Heart right ventricle (tissue), 16 donors: ENCODE measurements around the gene SNIP1. TPM values are rescaled to one million over a fixed set of nuclear protein-coding genes. Genes with fewer than 3 reads are reported as not detected.

Experiments
- ATAC-seq, 8 donors: fragments of 200-7000 bp; cut with Tn5 transposase; one replicate each; pipeline ENCODE4 v1.9.1; 2020; ENCODE audit warnings: mild to moderate bottlenecking in 8 of 8, moderate library complexity in 8 of 8, moderate number of reproducible peaks in 1 of 8
- DNase-seq, 2 donors: peaks; one replicate each; pipeline ENCODE4 v3.0.0-alpha.2; 2020
- H3K27ac ChIP-seq, 10 donors: fragments of 200-600 bp; sonication (generic) in 2 of 10; one replicate each; pipeline versions ENCODE4 v1.5.0 to v1.8.0; 2020 to 2022; ENCODE audit warnings: mild to moderate bottlenecking in 3 of 10
- H3K27me3 ChIP-seq, 7 donors: fragments of 200-600 bp; one replicate each; pipeline ENCODE4 v1.8.0; 2021 to 2022; ENCODE audit warnings: mild to moderate bottlenecking in 2 of 7
- H3K36me3 ChIP-seq, 9 donors: fragments of 200-600 bp; sonication (generic) in 1 of 9; one replicate each; pipeline versions ENCODE4 v1.5.0 to v1.8.0; 2020 to 2022; ENCODE audit warnings: mild to moderate bottlenecking in 2 of 9
- H3K4me1 ChIP-seq, 9 donors: fragments of 200-600 bp; sonication (generic) in 1 of 9; one replicate each; pipeline versions ENCODE4 v1.5.0 to v1.8.0; 2020 to 2022; ENCODE audit warnings: mild to moderate bottlenecking in 4 of 9
- H3K4me3 ChIP-seq, 10 donors: fragments of 200-600 bp; sonication (generic) in 2 of 10; one replicate each; pipeline versions ENCODE4 v1.5.0 to v1.8.0; 2020 to 2022; ENCODE audit warnings: mild to moderate bottlenecking in 7 of 10, moderate library complexity in 2 of 10
- H3K9me3 ChIP-seq, 11 donors: fragments of 200-600 bp in 10 of 11; sonication (generic) in 2 of 11; one replicate each; pipeline versions ENCODE4 v1.5.0 to v1.8.0; 2013 to 2022; ENCODE audit warnings: mild to moderate bottlenecking in 2 of 11, control low read depth in 1 of 11, moderate library complexity in 1 of 11
- CTCF ChIP-seq, 9 donors: fragments of 200-600 bp; sonication (generic) in 2 of 9; IDR thresholded peaks; one replicate each; pipeline versions ENCODE4 v1.5.0 to v1.8.0; 2021 to 2022; ENCODE audit warnings: antibody characterized with exemption in 9 of 9, mild to moderate bottlenecking in 5 of 9, moderate library complexity in 1 of 9
- WGBS, 2 donors: extraction: QIAGEN DNeasy Blood & Tissue Kit; methylation state at CpG; one replicate each; pipeline ENCODE4 v1.1.7; 2013; ENCODE audit warnings: inconsistent platforms in 1 of 2; 5-methylcytosine and 5-hydroxymethylcytosine counted together
- intact Hi-C, 10 donors: fragments of 100-400 bp; cut with DNase I; formaldehyde crosslinking; loops; one replicate each; pipeline versions ENCODE4 v1.11.1 to v1.14.2; 2022
- polyA plus RNA-seq, 2 donors: library from polyadenylated mRNA; stranded (reverse); fragments of 200-250 nt; gene quantifications; one replicate each; pipeline ENCODE4 v1.2.3, GENCODE V29; 2013
- total RNA-seq, 10 donors: library from RNA; stranded (reverse); fragmentation: NEBNext Ultra II Directional in 3 of 10; extraction: Animal tissue kit (Norgen Biotek cat#: 25700) in 3 of 10; gene quantifications; one replicate each; pipeline versions ENCODE4 v1.2.1 to v1.2.4, GENCODE V29; 2021 to 2023
- donor health status: Arrhythmogenic right ventricular cardiomyopathy.
- donor health status: ischemic (EF 13 %, LVEDD 7.1; RV severe dilation, severe dysfunction).
- donor health status: healthy with polysubstance abuse.
- donor health status: DM: no; HTN: yes; CAD: no.
- donor health status: DM: no; HTN: no; CAD: no.
- donor health status: ischemic (EF 25% LVEDD 6.9; RV normal size, moderate dysfunction).
- donor health status: ischemic (EF 25% LVEDD 5.7; RV mildly dilated, moderate dysfunction).
- donor health status: healthy.
- donor health status: DM: yes; HTN: yes; CAD: no.
- donor health status: Ischemic cardiomyopathy.
- donor health status: ischemic (EF 35%, LVEDD 5.7; RV mildly dilated, moderate dysfunction).
- donor health status: nonischemic (EF 11% LVEDD 7.7; RV severe dilation, severe dysfunction).
- donor health status: DM: yes; HTN: yes; CAD: no.
- donor health status: PGD.
- donor health status: ischemic (EF 29% LVEDD 5.4; RV normal size, mild dysfunction).
- donor health status: nonischemic (EF 23%, LVEDD 6.1; RV moderate dilation, normal function).

The SNIP1 gene
- total and polyA plus RNA-seq, 12 donors = 3.2 to 12.1 (median 8.9) TPM

- intact Hi-C loops = no loop called here
- no peak for TF ChIP-seq CTCF (IDR thresholded peaks at IDR 0.05)
- H3K4me1 ChIP-seq = no peaks in the 10 kb centered on the region
- DNase-seq (no peak), ATAC-seq (no peak)
- 95 to 97% methylated on average over 3 of the region's 3 CpGs for WGBS, 2 donors
- H3K27ac ChIP-seq = no peak overlapping the region
- no peaks in the 10 kb centered on the region for H3K9me3 ChIP-seq
- no peak overlapping the region for H3K4me3 ChIP-seq
- H3K36me3 ChIP-seq = peaks cover 9 to 100% (median 86%) of the 10 kb centered on the region in 9 donors
- H3K27me3 ChIP-seq = no peaks in the 10 kb centered on the region
Observed at GRCh38 chr1:37570528-37571334, 16.6 kb upstream of the SNIP1 start.

GRCh38 chr1:37567023-37567422 lies 12.9 kb upstream of the SNIP1 start:
- Histone ChIP-seq H3K27ac (no peak overlapping the region), H3K9me3 (no peaks in the 10 kb centered on the region), H3K4me1 (no peaks in the 10 kb centered on the region), H3K36me3 (peaks cover 0 to 98% (median 54%) of the 10 kb centered on the region in 9 donors), H3K4me3 (no peak overlapping the region), H3K27me3 (no peaks in the 10 kb centered on the region)
- intact Hi-C loops = no loop called here
- DNase-seq (no peak), ATAC-seq (no peak)
- WGBS, 2 donors = 63 to 79% methylated on average over 3 of the region's 3 CpGs
- no peak for TF ChIP-seq CTCF (IDR thresholded peaks at IDR 0.05)

- TF ChIP-seq CTCF (IDR thresholded peaks at IDR 0.05) = no peak
- no peak for DNase-seq
- Histone ChIP-seq H3K36me3 (peaks cover 0 to 80% (median 43%) of the 10 kb centered on the region in 9 donors), H3K27me3 (no peaks in the 10 kb centered on the region), H3K27ac (no peak overlapping the region), H3K4me3 (no peak overlapping the region), H3K9me3 (no peaks in the 10 kb centered on the region), H3K4me1 (no peaks in the 10 kb centered on the region)
- intact Hi-C loops = no loop called here
- no peak for ATAC-seq
Observed at GRCh38 chr1:37564892-37565291, 10.8 kb upstream of the SNIP1 start.

- intact Hi-C loops = no loop called here
- Histone ChIP-seq H3K9me3 (no peaks in the 10 kb centered on the region), H3K36me3 (peaks cover 0 to 61% (median 30%) of the 10 kb centered on the region in 9 donors), H3K27me3 (no peaks in the 10 kb centered on the region), H3K4me3 (no peak overlapping the region), H3K4me1 (no peaks in the 10 kb centered on the region), H3K27ac (no peak overlapping the region)
- no peak for TF ChIP-seq CTCF (IDR thresholded peaks at IDR 0.05)
- ATAC-seq = no peak
- no peak for DNase-seq
- WGBS, 2 donors = 86 to 96% methylated on average over 1 of the region's 1 CpG
Observed at GRCh38 chr1:37562984-37563383, 8.9 kb upstream of the SNIP1 start.
